B cell (primary cell): Measurements from ENCODE around the gene SFXN3. TPM values are rescaled to one million over a fixed set of nuclear protein-coding genes. Genes with fewer than 3 reads are reported as not detected.
A peak's percentile ranks its signal among the peaks of the same experiment; 100 is the strongest.

Source experiments
- ATAC-seq: fragments of 200-7000 bp; cut with Tn5 transposase; one replicate; pipeline ENCODE4 v1.10.0; 2021; ENCODE audit warnings: low read depth, mild to moderate bottlenecking, moderate number of reproducible peaks, moderate library complexity
- CTCF ChIA-PET: fragments of 350-600 bp; sonication (Branson Sonifier 250); formaldehyde crosslinking; loops from one replicate; lab custom pipeline; 2021; ENCODE audit warnings: antibody characterized with exemption, inconsistent platforms; lab: Charles Lee
- POLR2A ChIA-PET: fragments of 350-600 bp; sonication (Branson Sonifier 250); formaldehyde crosslinking; loops from one replicate; lab custom pipeline; 2021; ENCODE audit warnings: antibody characterized with exemption; lab: Charles Lee
- DNase-seq: peaks from one replicate; pipeline ENCODE4 v3.0.0; 2013
- H2AFZ ChIP-seq: 2 replicates; pipeline ENCODE4 v1.6.1; 2012; ENCODE audit warnings: mild to moderate bottlenecking, low read depth, low read length; ENCODE audit not compliant: insufficient read depth, poor library complexity, severe bottlenecking
- H3K27ac ChIP-seq, 2 donors: 1 replicate in 1 of 2; 2 replicates in 1 of 2; pipeline ENCODE4 v1.5.1; 2012 to 2013; ENCODE audit warnings: low read length in 2 of 2, mild to moderate bottlenecking in 2 of 2, moderate library complexity in 1 of 2
- H3K27me3 ChIP-seq, 4 experiments: fragments of 200-600 bp in 1 of 4; sonication (generic) in 1 of 4; replicated peaks in 1 of 4; 1 replicate in 2 of 4; 2 replicates in 2 of 4; pipeline versions ENCODE4 v1.6.1 to v1.7.0; 2013 to 2016; ENCODE audit warnings: low read length in 3 of 4, mild to moderate bottlenecking in 2 of 4, mixed read lengths in 1 of 4, moderate library complexity in 1 of 4; ENCODE audit not compliant: insufficient read depth in 4 of 4, control insufficient read depth in 3 of 4; ENCODE audit errors: control extremely low read depth in 1 of 4
- H3K36me3 ChIP-seq, 2 experiments: replicated peaks in 1 of 2; 1 replicate in 1 of 2; 2 replicates in 1 of 2; pipeline versions ENCODE4 v1.6.1 to v1.7.1; 2013; ENCODE audit warnings: low read length in 1 of 2; ENCODE audit not compliant: insufficient read depth in 2 of 2, control insufficient read depth in 1 of 2; ENCODE audit errors: control extremely low read depth in 1 of 2, extremely low read depth in 1 of 2
- H3K4me1 ChIP-seq, 2 donors: fragments of 200-600 bp in 1 of 2; sonication (generic) in 1 of 2; 1 replicate in 1 of 2; 2 replicates in 1 of 2; pipeline versions ENCODE4 v1.5.1 to v1.6.1; 2013 to 2017; ENCODE audit warnings: low read length in 2 of 2; ENCODE audit not compliant: control insufficient read depth in 2 of 2, insufficient read depth in 2 of 2
- H3K4me2 ChIP-seq: replicated peaks from 2 replicates; pipeline ENCODE3; 2012; ENCODE audit warnings: mild to moderate bottlenecking, low read depth, low read length; ENCODE audit not compliant: poor library complexity, severe bottlenecking
- H3K4me3 ChIP-seq, 5 experiments: fragments of 200-600 bp in 1 of 5; sonication (generic) in 1 of 5; 1 replicate in 3 of 5; 2 replicates in 2 of 5; pipeline versions ENCODE4 v1.5.1 to v1.7.0; 2011 to 2016; ENCODE audit warnings: low read length in 4 of 5, mild to moderate bottlenecking in 4 of 5, low read depth in 2 of 5, control low read depth in 1 of 5, moderate library complexity in 1 of 5; ENCODE audit not compliant: insufficient read depth in 1 of 5; ENCODE audit errors: control extremely low read depth in 1 of 5, extremely low read depth in 1 of 5
- H3K79me2 ChIP-seq: fragments of 200-600 bp; sonication (generic); one replicate; pipeline ENCODE4 v1.6.0; 2016; ENCODE audit warnings: low read length; ENCODE audit not compliant: control insufficient read depth, insufficient read depth
- H3K9ac ChIP-seq: fragments of 200-600 bp; sonication (generic); 2 replicates; pipeline ENCODE4 v1.6.1; 2017; ENCODE audit warnings: mild to moderate bottlenecking, low read length, moderate library complexity
- H3K9me3 ChIP-seq, 3 donors: one replicate each; pipeline versions ENCODE4 v1.6.1 to v1.7.1; 2013; ENCODE audit warnings: low read length in 2 of 3; ENCODE audit not compliant: control insufficient read depth in 2 of 3, insufficient read depth in 1 of 3; ENCODE audit errors: control extremely low read depth in 1 of 3
- H4K20me1 ChIP-seq: 2 replicates; pipeline ENCODE4 v1.6.0; 2012; ENCODE audit warnings: mild to moderate bottlenecking, low read length; ENCODE audit not compliant: insufficient read depth, control insufficient read depth, poor library complexity, severe bottlenecking
- H3K27ac Mint-ChIP-seq: one replicate; pipeline ENCODE4 v1.8.0; 2021; ENCODE audit warnings: mixed read lengths
- H3K27me3 Mint-ChIP-seq: one replicate; pipeline ENCODE4 v1.8.0; 2021; ENCODE audit warnings: mixed read lengths
- H3K4me1 Mint-ChIP-seq: one replicate; pipeline ENCODE4 v1.8.0; 2021; ENCODE audit warnings: mixed read lengths
- H3K4me3 Mint-ChIP-seq: one replicate; pipeline ENCODE4 v1.8.0; 2021; ENCODE audit warnings: mixed read lengths
- H3K9me3 Mint-ChIP-seq: one replicate; pipeline ENCODE4 v1.8.0; 2022; ENCODE audit warnings: mixed read lengths; ENCODE audit not compliant: insufficient read depth
- CTCF ChIP-seq: fragments of 200-600 bp; IDR thresholded peaks from one replicate; pipeline ENCODE4 v1.8.0; 2022; ENCODE audit warnings: antibody characterized with exemption, mild to moderate bottlenecking
- EZH2 ChIP-seq: IDR thresholded peaks from 2 replicates; pipeline ENCODE4 v1.6.1; 2012; ENCODE audit warnings: borderline replicate concordance, low read depth, mild to moderate bottlenecking, moderate library complexity, low read length; ENCODE audit not compliant: insufficient read depth, poor library complexity, severe bottlenecking
- WGBS: methylation state at CpG from one replicate; pipeline ENCODE4 v1.1.5; 2013; ENCODE audit warnings: missing lambda C conversion rate; ENCODE audit not compliant: insufficient coverage; 5-methylcytosine and 5-hydroxymethylcytosine counted together
- intact Hi-C: fragments of 100-400 bp; cut with micrococcal nuclease; formaldehyde crosslinking; loops from one replicate; pipeline ENCODE4 v1.10.0; 2022
- polyA plus RNA-seq: library from polyadenylated mRNA; depleted of rRNA; stranded (reverse); fragments of >200 nt; gene quantifications from 2 replicates; pipeline ENCODE4 v1.2.3, GENCODE V29; 2012
- total RNA-seq, 2 donors: library from RNA; stranded (reverse); fragments of 120-200 nt in 1 of 2; gene quantifications; 1 replicate in 1 of 2; 2 replicates in 1 of 2; pipeline versions ENCODE4 v1.2.3 to v1.2.4, GENCODE V29; 2013 to 2022

The SFXN3 gene
- total and polyA plus RNA-seq, 2 donors (not counting 1 experiment from before 2014, with no cell fraction given): 44.2 to 51.7 TPM

GRCh38 chr10:100998183-100998990 lies 32.6 kb upstream of the SFXN3 start:
- ChIA-PET POLR2A (interaction anchor here (0.9 to 3.4 kb wide), 5 partner anchors 11 to 85 kb away, joined by 3 to 15 read pairs (median 6); partner anchors contain the start of genes MRPL43, PDZD7, SFXN3 and SLF2), CTCF (interaction anchor here (0.6 to 8.4 kb wide), 14 partner anchors 8 to 69 kb away, joined by 3 to 70 read pairs (median 8); partner anchors contain the start of genes MRPL43, PDZD7, SFXN3 and TWNK)
- 2% methylated on average over 21 of the region's 25 CpGs for WGBS
- peaks cover 22 to 34% of the 10 kb centered on the region in 2 donors for H3K4me1 ChIP-seq
- no peaks in the 10 kb centered on the region for H3K27me3 Mint-ChIP-seq
- peak overlapping the region; percentile 84 to 87 for H3K27ac ChIP-seq
- TF ChIP-seq EZH2 (no peak), CTCF (no peak)
- H3K4me3 Mint-ChIP-seq: peak overlapping the region; percentile 95
- intact Hi-C loops: loop anchor here (5.0 kb wide), 1 partner anchor 1376 kb away; the partner anchor contains the start of gene SLC25A28
- no peaks in the 10 kb centered on the region for H3K9me3 Mint-ChIP-seq
- DNase-seq (peak; percentile 82), ATAC-seq (peak; percentile 20)
- no peaks in the 10 kb centered on the region for H3K9me3 ChIP-seq
- H3K4me2 ChIP-seq: peak overlapping the region; percentile 95
- no peaks in the 10 kb centered on the region for H3K79me2 ChIP-seq
- H4K20me1 ChIP-seq: peaks cover 25% of the 10 kb centered on the region
- H3K4me1 Mint-ChIP-seq: peaks cover 29% of the 10 kb centered on the region
- peak overlapping the region; percentile 37 to 89 (median 86) for H3K4me3 ChIP-seq
- H3K9ac ChIP-seq: peak overlapping the region; percentile 81
- peaks cover 0 to 10% of the 10 kb centered on the region in 2 experiments for H3K36me3 ChIP-seq
- H3K27me3 ChIP-seq: peaks cover 0 to 2% (median 0%) of the 10 kb centered on the region in 4 experiments
- peak overlapping the region; percentile 81 for H2AFZ ChIP-seq
- peak overlapping the region; percentile 96 for H3K27ac Mint-ChIP-seq
